Putamen (tissue), 1 donor: ENCODE measurements around the gene ATP8B3.

Experiments used
- DNase-seq: peaks from one replicate; pipeline ENCODE4 v3.0.0-alpha.2; 2016; ENCODE audit warnings: low spot score

Gene ATP8B3, protein sequence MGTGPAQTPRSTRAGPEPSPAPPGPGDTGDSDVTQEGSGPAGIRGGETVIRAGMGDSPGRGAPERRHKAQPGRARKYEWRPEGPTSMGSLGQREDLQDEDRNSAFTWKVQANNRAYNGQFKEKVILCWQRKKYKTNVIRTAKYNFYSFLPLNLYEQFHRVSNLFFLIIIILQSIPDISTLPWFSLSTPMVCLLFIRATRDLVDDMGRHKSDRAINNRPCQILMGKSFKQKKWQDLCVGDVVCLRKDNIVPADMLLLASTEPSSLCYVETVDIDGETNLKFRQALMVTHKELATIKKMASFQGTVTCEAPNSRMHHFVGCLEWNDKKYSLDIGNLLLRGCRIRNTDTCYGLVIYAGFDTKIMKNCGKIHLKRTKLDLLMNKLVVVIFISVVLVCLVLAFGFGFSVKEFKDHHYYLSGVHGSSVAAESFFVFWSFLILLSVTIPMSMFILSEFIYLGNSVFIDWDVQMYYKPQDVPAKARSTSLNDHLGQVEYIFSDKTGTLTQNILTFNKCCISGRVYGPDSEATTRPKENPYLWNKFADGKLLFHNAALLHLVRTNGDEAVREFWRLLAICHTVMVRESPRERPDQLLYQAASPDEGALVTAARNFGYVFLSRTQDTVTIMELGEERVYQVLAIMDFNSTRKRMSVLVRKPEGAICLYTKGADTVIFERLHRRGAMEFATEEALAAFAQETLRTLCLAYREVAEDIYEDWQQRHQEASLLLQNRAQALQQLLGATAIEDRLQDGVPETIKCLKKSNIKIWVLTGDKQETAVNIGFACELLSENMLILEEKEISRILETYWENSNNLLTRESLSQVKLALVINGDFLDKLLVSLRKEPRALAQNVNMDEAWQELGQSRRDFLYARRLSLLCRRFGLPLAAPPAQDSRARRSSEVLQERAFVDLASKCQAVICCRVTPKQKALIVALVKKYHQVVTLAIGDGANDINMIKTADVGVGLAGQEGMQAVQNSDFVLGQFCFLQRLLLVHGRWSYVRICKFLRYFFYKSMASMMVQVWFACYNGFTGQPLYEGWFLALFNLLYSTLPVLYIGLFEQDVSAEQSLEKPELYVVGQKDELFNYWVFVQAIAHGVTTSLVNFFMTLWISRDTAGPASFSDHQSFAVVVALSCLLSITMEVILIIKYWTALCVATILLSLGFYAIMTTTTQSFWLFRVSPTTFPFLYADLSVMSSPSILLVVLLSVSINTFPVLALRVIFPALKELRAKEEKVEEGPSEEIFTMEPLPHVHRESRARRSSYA (N-terminal part only)

DNA sequence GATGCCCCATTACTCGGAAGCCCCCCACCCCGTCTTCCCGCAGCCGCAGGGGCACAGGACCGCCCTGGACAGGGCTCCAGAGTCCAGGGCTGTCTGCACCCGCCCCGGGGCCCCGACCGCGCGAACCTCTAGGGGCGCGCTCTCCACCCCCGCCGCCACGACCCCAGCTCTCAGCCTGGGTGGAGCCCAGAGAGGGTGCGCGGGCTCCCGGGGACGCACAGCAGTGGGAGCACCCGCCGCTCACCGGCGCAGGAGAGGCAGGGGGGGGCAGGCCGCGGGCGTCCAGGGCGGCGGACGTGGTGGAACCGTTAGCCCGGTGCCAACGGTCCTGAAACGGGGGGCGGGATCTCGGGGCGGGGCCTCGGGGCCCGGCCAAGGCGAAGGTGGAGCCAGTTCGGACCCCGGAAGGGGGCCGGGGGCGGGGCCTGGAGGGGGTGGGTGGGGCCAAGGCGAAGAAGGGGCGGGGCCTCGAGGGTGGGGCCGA lies at the start of gene ATP8B3:
Gene ATP8B3, minus strand, starts transcription at position 335 of the 484 bp plus-strand sequence. CDS start 540 bp downstream, outside the sequence.
- DNase-seq: no peak

DNA sequence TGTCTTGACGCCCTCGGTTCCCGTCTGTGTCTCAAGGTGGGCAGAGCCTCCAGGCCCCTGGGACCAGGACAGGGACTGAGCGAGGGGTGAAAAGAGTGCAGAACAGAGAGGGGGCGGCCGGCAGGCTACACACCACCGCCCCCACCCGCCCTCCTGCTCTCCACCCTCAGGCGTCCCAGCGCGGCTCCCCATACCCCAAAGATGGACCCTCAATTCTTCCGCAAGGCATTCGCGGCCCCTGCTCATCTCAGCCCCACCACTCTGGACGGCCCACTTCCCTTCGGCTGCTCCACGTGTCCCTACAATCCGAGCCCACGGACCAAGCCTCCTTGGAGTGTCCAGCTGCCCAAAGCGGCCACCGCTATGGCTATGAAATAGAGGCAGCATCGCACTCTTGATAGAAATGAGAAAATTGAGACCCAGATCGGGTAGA lies 49.5 kb upstream of the ATP8B3 start:
- DNase-seq: no peak

DNA sequence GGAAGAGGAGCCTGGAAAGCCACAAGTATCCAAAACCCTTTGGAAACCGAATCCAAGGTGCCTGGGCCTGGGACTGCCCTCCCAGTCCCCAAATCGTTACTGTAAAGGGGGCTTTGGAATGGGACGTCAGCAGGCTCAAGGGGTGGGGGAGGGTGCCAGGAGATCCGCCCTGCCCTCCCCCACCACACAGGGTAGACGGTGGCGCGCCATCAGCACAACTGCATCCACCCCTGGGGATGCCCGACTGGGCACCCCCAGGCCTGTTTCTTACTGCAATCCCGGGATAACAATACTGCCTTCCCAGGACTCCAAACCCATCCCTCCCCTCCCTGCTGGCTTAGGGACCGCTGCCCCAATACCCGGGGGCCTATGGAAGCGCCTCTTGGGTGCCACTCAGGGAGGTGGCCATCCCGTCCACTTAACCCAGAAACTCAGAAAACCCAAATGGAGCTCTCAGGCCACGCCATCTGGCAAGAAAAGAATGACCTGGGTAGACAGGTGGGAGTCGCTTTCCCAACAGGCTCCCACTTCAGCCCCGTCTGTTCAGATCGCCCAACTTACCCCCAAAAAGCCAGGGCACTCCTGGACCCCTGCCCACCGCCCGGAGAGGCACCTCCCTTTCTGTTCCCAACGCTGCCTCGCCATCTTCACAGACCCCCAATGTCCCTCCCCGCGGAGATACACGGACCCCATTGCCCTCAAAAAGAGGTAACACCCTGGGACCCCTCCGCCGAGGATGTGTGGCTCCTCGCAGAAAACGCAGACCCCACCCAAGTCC lies 48.9 kb upstream of the ATP8B3 start:
- DNase-seq: no peak

DNA sequence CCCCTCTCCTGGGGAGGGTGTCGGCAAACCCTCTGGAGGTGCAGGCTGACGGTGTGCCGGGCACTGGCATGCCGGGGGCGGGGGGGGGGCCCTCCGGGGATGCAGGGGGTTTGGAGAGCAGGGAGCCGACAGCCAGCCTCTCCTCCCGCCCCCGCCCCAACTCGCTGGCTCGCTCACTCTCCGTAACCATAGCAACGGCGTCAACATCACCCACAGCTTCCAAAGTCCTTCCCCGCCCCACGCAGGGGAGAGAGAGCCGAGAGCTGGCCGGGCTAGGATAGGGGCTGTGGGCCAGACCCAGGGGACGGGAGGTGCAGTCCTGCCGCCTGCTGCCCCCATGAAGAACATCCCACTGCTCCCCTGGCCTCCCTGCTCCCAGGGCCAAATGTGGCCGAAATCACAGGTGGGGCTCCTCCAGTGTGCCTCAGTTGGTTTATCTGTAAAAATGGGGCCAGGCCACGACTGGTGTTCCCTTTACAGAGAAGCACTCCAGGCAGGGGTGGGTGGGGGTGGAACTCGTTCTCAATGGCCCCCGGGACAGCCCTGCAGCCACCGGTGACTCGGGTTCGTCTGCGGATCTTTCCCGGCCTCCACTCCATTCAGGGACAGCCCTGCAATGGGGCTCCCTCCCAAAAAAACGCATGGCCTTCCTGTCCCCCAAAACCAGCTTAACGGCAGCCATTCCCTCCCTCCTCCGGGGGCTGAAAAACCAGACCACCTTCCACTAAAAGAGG lies 48.1 kb upstream of the ATP8B3 start:
- no peak for DNase-seq

DNA sequence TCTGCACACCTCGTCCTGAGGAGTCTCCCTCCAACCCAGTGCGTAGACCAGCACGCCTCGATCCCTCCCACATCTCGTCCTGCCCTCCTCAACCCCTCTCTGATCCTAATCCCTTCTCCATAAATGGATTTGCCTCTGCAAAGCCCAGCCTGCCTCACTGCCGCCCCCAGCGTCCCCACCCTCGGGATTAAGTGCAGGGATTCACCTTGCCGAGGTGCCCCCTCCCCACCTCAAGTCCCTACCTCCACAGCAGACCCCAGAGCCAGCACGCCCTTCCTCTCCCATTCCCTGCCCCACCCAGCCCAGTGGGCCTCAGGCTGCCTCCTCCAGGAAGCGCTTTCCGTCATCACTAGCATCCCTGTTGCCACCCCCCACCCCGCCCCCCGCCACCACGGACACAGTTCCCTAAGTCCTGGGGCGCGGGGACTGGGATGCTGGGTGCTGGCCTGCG lies 47.3 kb upstream of the ATP8B3 start:
- DNase-seq: no peak

DNA sequence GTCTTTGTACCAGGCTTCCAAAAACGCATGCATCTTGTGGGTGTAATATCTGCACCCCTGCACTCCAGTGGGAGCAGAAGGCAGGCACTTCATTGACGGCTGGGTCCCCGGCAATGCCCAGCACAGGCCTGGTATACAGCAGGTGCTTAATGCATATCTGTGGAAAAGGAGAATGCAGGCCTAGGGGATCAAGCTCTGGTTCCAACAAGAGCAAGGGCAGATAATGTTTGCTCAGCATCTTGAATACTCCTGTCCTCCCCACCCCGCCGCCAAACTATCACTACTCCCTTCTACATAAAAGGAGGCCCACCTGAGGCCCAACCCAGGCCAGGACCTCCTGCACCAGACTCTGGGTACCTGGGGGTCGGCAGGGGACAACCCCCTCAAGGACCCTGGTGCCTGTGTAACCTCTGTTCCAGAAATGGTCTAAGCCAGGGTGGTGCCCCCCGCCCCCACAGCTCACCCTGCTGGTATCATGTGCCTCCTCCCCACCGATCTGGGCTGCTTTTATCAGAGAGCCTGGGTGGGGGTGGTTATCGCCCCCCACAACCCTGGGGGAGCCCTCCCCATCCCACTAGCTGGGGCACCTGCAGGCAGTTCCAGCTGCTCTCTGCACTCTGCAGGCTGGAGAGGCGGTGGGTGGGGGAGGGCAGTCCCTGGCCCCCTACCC lies 46.5 kb upstream of the ATP8B3 start:
- DNase-seq: no peak

DNA sequence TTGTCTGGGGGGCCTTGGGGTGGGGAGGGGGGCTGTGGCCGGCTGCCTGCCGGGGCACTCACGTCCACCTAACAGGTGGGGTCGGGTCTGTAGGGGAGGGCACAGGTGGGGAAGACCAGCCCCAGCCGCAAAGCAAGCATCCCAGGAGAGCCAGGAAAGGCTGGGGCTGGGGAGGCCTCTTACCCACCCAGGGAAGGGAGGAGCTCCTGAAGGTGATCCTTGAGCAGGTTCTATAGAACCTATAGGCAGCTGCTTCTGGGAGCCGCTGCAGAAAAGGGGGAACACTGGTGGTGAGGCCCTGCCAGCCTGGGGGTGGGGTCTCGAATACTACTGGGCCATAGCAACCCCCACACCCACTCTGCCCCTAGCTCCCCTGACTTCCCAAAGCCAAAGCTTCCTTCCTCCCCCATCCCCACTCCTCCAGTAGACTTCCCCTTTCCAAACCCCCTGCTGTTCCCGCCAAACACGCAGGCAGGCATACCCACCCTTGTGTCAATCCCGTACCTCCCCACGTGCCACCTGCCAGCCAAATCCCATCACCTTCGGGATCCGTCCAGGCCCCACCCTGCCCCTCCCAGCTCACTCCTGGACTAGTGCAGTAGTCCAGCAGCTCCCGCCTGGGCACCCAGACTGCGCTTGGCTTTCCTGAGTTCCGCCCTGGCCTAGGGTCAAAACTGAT lies 45.7 kb upstream of the ATP8B3 start:
- no peak for DNase-seq

DNA sequence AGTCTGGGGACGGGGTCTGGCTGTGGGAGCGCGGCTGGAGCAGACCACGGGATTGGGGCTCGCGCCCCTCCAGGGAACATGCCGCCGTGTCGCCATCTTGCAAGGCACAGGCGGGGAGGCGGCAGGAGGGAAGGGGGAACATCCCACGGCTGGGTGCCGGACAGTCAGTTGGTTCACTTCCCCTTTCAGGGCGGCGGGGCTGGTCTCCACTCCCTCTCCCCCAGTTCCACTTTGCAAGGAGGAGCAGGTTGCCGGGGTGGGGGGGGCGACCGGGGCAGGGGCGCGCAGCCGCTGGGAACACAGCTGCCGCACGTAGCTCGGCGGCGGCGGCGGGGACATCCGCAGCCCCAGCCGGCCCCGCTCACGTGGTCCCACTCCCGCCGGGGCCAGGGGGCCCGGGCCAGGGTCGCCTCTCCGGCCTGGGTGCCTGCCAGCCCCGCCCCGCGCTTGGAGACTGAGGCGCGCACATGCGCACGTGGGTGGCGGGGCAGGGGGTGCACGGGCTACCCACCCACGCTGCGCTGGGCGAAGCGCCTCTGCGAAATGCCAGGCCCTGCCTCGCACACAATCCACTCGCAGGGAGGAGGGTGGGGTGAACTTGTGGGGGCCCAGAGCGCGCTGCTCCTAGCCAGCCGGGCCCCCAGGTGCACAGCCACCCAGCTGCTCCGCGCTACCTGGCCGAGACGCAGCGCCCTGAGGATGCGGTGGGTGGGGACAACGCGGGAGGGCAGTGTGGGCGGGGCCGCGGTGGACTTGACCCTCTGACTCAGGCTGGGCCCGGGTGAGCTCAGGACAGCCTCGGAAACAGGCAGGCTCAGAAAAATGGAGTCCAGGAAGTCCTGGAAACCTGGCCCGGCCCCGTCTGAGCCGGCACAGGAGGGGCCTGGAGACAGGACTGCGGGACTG lies 44.9 kb upstream of the ATP8B3 start:
- DNase-seq: no peak

DNA sequence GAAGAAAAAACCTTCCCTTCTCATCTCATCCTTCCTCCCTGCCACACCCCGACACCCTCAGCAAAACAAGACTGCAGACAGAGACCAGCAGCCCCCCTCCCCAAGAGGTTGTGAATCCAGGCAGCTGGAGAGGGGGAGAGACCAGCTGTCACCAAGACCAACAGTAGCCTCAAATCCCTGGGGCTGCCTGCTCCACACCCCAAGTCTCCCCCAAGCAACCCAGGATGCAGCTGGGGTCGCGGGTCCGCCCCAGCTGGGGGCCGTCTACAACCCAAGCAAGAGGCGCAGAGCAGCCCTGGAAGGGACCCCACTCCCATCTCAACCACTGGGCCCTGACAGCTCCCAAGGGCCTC lies 44.2 kb upstream of the ATP8B3 start:
- no peak for DNase-seq

DNA sequence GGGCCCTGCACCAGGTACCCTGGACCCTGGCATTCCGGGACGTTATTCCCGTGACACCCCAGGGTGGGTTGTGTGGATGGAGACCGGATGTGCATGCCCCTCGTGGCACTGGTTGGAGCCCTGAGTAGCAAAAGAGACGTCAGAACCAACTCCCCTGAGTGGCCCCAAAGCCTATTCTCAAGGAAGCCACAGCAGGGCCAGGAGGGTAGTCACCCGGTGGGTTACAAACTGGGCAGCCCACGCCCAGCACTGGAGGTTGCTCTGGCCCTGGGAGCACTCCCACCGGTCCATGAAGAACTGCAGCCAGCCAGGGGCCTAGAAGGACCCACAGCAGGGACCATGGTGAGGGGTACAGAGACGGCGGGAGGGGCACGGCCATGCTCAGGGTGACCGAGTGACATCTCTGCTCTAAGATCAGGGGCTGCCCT lies 43.8 kb upstream of the ATP8B3 start:
- no peak for DNase-seq

DNA sequence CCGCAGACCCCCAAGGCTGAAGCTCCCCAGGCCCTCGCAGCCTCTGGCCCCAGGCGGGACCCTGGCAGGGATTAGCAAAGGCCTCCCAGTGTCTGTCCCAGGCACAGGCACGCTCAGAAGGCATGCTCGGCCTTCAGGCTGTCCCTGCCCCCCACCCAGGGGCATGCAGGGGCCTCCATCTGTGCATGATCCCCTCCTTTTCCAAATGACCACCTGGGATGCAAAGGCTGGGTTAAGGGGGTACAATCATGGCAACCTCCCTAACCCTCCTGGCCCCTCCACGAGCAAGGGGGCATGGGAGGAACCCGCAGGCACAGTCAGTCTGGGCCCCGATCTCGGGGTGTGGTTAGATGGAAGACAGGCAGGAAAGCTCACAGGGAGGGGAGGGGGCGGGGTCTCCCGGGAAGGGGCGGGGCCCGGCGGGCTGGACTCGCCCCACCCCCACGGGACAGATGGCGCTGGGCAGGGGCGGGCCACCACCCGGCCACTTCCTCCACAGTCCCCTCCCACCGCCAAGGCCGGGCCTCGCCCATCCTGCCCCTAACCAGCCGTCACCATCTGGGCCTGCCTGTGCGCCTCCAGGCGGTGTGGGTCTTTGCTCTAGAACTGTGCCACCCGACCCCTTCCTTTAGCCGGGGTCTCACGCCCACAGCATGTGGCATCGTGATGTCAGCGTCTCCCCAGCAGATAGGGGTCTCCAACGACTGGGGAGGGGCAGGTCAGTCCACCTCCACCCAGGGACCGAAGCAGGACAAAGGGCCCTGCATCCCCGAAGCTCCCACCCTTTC lies 43.2 kb upstream of the ATP8B3 start:
- DNase-seq: no peak

DNA sequence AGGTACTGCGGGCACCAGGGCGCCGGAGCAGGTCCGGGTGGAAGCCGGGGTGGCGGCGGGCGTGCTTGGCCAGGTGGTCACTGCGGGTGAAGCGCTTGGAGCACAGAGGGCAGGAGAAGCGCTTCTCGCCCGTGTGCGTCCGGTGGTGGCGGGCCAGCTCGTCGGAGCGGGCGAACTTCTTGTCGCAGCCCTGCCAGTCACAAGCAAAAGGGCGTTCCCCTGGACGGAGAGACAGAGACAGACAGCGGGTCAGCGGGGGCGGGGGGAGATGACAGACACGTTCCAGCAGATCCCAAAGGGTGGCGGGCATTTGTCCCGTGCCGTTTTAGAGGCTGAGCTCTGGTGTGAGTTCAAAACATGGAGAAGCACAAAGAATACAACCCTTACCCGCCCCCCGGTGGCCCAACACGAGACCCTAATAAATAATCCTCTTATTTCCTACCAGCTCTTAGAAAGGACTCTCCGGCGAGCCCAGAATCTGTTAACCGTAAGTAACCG lies 42.5 kb upstream of the ATP8B3 start:
- no peak for DNase-seq

DNA sequence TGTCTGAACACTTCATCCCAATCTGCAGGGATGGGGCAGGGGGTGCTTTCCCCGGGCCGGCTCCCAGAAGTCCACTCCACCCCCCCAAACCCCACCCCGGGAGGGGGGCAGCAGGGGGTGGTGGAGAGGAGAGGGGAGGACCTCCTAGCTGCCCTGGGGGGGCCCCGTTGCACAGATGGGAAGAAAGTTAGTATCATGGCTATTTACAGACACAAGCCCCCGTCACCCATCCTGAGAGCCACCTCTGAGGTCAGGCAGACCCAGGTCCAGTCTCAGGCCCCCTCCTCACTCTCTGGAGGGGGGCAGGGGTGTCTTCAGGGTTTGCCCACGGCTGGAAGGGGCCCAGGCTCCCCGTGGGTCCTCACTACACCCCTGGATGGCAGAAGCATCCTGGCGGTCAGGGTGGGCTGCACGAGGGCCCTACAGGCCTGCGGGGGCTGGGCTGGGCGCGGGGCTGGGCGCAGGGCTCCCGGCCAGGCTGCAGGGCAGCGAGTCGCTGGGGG lies 42.0 kb upstream of the ATP8B3 start:
- no peak for DNase-seq

DNA sequence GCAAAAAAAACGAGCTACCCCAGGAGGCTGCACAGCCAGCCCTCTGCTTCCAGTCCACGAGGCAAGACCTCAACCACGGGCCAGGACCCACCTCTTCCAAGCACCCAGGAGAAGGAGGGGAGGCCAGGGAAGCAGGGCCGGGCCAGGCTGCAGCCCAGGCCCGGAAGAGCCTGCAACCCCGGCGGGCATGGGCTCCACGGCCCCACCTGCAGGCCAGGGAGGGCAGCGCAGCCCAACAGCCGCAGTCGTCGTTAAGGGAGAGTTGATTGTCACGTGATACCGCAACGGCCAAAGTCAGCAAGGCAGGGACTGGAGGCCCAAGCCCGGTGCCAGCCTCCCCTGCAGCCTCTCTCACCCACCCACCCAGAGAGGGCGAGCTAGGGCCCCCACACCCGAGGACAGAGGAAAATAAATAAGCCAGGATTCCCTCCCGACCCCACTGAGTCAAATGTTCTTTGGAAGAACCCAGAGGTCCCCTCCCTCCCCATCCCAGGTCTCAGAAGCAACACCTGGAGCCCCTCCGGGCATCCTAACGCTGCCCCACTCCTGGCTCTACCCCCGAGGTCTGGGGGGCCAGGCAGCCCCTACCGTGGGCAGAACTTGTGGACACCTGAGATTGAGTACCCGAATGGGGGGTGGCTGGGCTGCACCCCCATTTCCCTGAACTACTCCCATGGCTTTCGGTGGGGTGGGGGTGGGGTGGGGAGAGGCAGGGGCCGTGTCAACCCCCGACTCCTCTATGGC lies 41.4 kb upstream of the ATP8B3 start:
- no peak for DNase-seq

DNA sequence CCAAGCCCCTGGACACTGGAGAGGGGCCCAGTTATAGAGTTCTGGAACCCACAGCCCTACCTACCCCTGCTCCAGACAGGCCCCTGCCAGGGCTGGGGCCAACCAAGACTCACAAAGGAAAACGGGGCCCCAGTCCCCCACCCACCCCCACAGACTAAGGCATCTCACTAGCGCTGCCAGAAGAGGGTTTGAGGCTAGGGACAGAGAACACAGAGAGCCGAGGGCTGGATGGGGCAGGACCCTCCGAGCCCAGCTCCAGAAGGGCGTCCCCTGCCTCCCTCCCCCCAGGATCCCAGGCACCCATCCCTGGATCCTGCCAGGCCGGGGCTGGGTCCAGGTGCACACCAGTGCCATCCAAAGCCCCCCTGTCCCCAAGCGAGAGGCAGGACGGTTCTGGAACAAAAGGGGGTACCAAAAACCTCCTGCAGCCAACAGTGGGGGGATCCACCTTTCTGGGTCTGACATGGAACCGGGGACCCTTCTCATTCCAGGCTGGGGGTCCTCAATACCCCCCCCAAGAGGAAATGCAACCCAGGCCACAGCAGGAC lies 40.6 kb upstream of the ATP8B3 start:
- no peak for DNase-seq
